NT2/D1 (cell line): ENCODE results near the gene NIPAL3.

Experiments
- SUZ12 ChIP-seq: IDR thresholded peaks from 2 replicates; pipeline ENCODE4 v1.6.1; 2011; ENCODE audit not compliant: insufficient read length, insufficient read depth; ENCODE audit errors: extremely low read depth
- YY1 ChIP-seq: IDR thresholded peaks from 2 replicates; pipeline ENCODE4 v1.6.1; 2011; ENCODE audit not compliant: insufficient read length, insufficient read depth
- ZNF274 ChIP-seq: IDR thresholded peaks from 2 replicates; pipeline ENCODE4 v1.6.1; 2011; ENCODE audit warnings: mild to moderate bottlenecking, low read depth, low read length

- TF ChIP-seq SUZ12 (no peak), ZNF274 (no peak), YY1 (no peak)
These were observed 46.4 kb upstream of the NIPAL3 start for GRCh38 chr1:24369199-24369598.
